MM.1S (cell line): ENCODE data around the gene RUNX2.

Experiments
- CTCF ChIP-seq: fragments of 300-600 bp; sonication (generic); IDR thresholded peaks from 2 replicates; pipeline ENCODE4 v1.5.1; 2016; ENCODE audit warnings: antibody characterized with exemption, low read length, mixed read lengths
- EZH2 ChIP-seq: fragments of 300-600 bp; sonication (generic); optimal IDR thresholded peaks from 2 replicates; pipeline ENCODE3; 2017; ENCODE audit warnings: low read depth, mild to moderate bottlenecking, antibody characterized with exemption, low read length, mixed read lengths
- EZH2phosphoT487 ChIP-seq: fragments of 300-600 bp; sonication (generic); IDR thresholded peaks from 2 replicates; pipeline ENCODE4 v1.6.1; 2018; ENCODE audit warnings: antibody characterized with exemption, low read length

- TF ChIP-seq CTCF = no peak
- TF ChIP-seq EZH2 = no peak
- no peak for TF ChIP-seq EZH2phosphoT487
Observed at GRCh38 chr6:45571159-45571558, 243.0 kb downstream of the RUNX2 start.
